Measurements from ENCODE around the gene IER5.

Gene IER5

GRCh38 chr1:181077576-181078242, 10.8 kb upstream of the IER5 start:
- no peak for DNase-seq (ENCODE audit: low spot score)

GRCh38 chr1:181079382-181079781, 9.1 kb upstream of the IER5 start:
- DNase-seq (ENCODE audit: low spot score) = no peak

GRCh38 chr1:181079920-181080319, 8.6 kb upstream of the IER5 start:
- DNase-seq (ENCODE audit: low spot score) = no peak

GRCh38 chr1:181080556-181080955, 7.9 kb upstream of the IER5 start:
- DNase-seq (ENCODE audit: low spot score) = no peak

- no peak for DNase-seq (ENCODE audit: low spot score)
These were observed 7.1 kb upstream of the IER5 start for GRCh38 chr1:181081395-181081794.

GRCh38 chr1:181083842-181084605, 4.5 kb upstream of the IER5 start:
- DNase-seq (ENCODE audit: low spot score) = no peak

GRCh38 chr1:181084606-181084969, 3.9 kb upstream of the IER5 start:
- DNase-seq (ENCODE audit: low spot score) = no peak

- DNase-seq (ENCODE audit: low spot score) = no peak
These were observed 2.4 kb upstream of the IER5 start for GRCh38 chr1:181086091-181086490.

GRCh38 chr1:181086926-181087325, 1.6 kb upstream of the IER5 start:
- no peak for DNase-seq (ENCODE audit: low spot score)

GRCh38 chr1:181087400-181087901, 1.0 kb upstream of the IER5 start:
- no peak for DNase-seq (ENCODE audit: low spot score)

- DNase-seq (ENCODE audit: low spot score) = no peak
These were observed 646 bp downstream of the IER5 start for GRCh38 chr1:181089017-181089675.

GRCh38 chr1:181089676-181090544, 1.4 kb downstream of the IER5 start:
- no peak for DNase-seq (ENCODE audit: low spot score)

GRCh38 chr1:181090641-181091126, 2.2 kb downstream of the IER5 start:
- DNase-seq (ENCODE audit: low spot score) = no peak

- no peak for DNase-seq (ENCODE audit: low spot score)
These were observed 3.0 kb downstream of the IER5 start for GRCh38 chr1:181091309-181092040.

- DNase-seq (ENCODE audit: low spot score) = no peak
These were observed 3.6 kb downstream of the IER5 start for GRCh38 chr1:181092056-181092455.

GRCh38 chr1:181092883-181093458, 4.5 kb downstream of the IER5 start:
- no peak for DNase-seq (ENCODE audit: low spot score)

GRCh38 chr1:181094416-181095212, 6.1 kb downstream of the IER5 start:
- DNase-seq (ENCODE audit: low spot score) = no peak

GRCh38 chr1:181095260-181095659, 6.8 kb downstream of the IER5 start:
- no peak for DNase-seq (ENCODE audit: low spot score)

- no peak for DNase-seq (ENCODE audit: low spot score)
These were observed 7.3 kb downstream of the IER5 start for GRCh38 chr1:181095763-181096184.

GRCh38 chr1:181097242-181097641, 8.7 kb downstream of the IER5 start:
- peak; percentile 77 for DNase-seq (ENCODE audit: low spot score)
